Muscle of leg (tissue), 11 donors: ENCODE data around the gene PEX7. TPM values are rescaled to one million over a fixed set of nuclear protein-coding genes. Genes with fewer than 3 reads are reported as not detected.
"Not testable (repeated sequence)": the region's sequence is repeated elsewhere in the genome, so short reads cannot be mapped to it uniquely, and the experiment has no call there.

Experiments used
- DNase-seq: peaks from one replicate; pipeline ENCODE4 v3.0.0; 2013
- H3K27ac ChIP-seq: one replicate; pipeline ENCODE4 v1.5.1; 2013; ENCODE audit warnings: mild to moderate bottlenecking, low read length, control low read depth
- H3K27me3 ChIP-seq: one replicate; pipeline ENCODE4 v1.6.1; 2013; ENCODE audit warnings: low read length; ENCODE audit not compliant: control insufficient read depth, insufficient read depth
- H3K36me3 ChIP-seq: one replicate; pipeline ENCODE4 v1.6.1; 2013; ENCODE audit warnings: low read length; ENCODE audit not compliant: control insufficient read depth, insufficient read depth
- H3K4me1 ChIP-seq: one replicate; pipeline ENCODE4 v1.6.1; 2013; ENCODE audit warnings: low read length; ENCODE audit not compliant: control insufficient read depth, insufficient read depth
- H3K4me3 ChIP-seq: one replicate; pipeline ENCODE4 v1.5.1; 2013; ENCODE audit warnings: low read length, control low read depth
- H3K9me3 ChIP-seq: replicated peaks from 2 replicates; pipeline ENCODE4 v1.6.1; 2013; ENCODE audit warnings: low read depth, low read length; ENCODE audit not compliant: control insufficient read depth
- WGBS: methylation state at CpG from one replicate; pipeline ENCODE4 v1.1.5; 2013; ENCODE audit warnings: missing lambda C conversion rate; ENCODE audit not compliant: insufficient coverage; 5-methylcytosine and 5-hydroxymethylcytosine counted together
- polyA plus RNA-seq, 8 donors: library from polyadenylated mRNA; unstranded; fragments of 120-200 nt; gene quantifications; one replicate each; pipeline versions ENCODE4 v1.2.1 to v1.2.3, GENCODE V29; 2013; ENCODE audit warnings: inconsistent platforms in 1 of 8, low replicate concordance in 1 of 8; ENCODE audit not compliant: insufficient read length in 8 of 8, insufficient read depth in 1 of 8
- total RNA-seq: library from RNA; stranded (reverse); fragments of 120-200 nt; gene quantifications from one replicate; pipeline ENCODE4 v1.2.4, GENCODE V29; 2013

Gene PEX7
- total and polyA plus RNA-seq, 9 donors: 6.1 to 9.4 (median 8.1) TPM

- WGBS: no CpG with 5 or more reads among the region's 1 CpG
- Histone ChIP-seq H3K27me3 (no peaks in the 10 kb centered on the region), H3K4me1 (no peaks in the 10 kb centered on the region), H3K27ac (no peak overlapping the region), H3K9me3 (no peaks in the 10 kb centered on the region), H3K4me3 (no peak overlapping the region), H3K36me3 (no peaks in the 10 kb centered on the region)
- no peak for DNase-seq
Observed at GRCh38 chr6:136803608-136804007, 18.8 kb upstream of the PEX7 start.

GRCh38 chr6:136809091-136809860, 13.1 kb upstream of the PEX7 start:
- no peaks in the 10 kb centered on the region for H3K36me3 ChIP-seq
- no peaks in the 10 kb centered on the region for H3K9me3 ChIP-seq
- H3K27ac ChIP-seq: no peak overlapping the region
- H3K4me1 ChIP-seq: no peaks in the 10 kb centered on the region
- H3K27me3 ChIP-seq: no peaks in the 10 kb centered on the region
- DNase-seq: no peak
- no peak overlapping the region for H3K4me3 ChIP-seq
- WGBS: 87% methylated on average over 3 of the region's 7 CpGs

- Histone ChIP-seq H3K27ac (no peak overlapping the region), H3K36me3 (no peaks in the 10 kb centered on the region), H3K4me1 (no peaks in the 10 kb centered on the region), H3K27me3 (no peaks in the 10 kb centered on the region), H3K4me3 (no peak overlapping the region), H3K9me3 (no peaks in the 10 kb centered on the region)
- no peak for DNase-seq
Observed at GRCh38 chr6:136811272-136811671, 11.1 kb upstream of the PEX7 start.

GRCh38 chr6:136812174-136812573, 10.2 kb upstream of the PEX7 start:
- Histone ChIP-seq H3K4me1 (no peaks in the 10 kb centered on the region), H3K36me3 (no peaks in the 10 kb centered on the region), H3K4me3 (no peak overlapping the region), H3K27ac (no peak overlapping the region), H3K9me3 (no peaks in the 10 kb centered on the region), H3K27me3 (no peaks in the 10 kb centered on the region)
- WGBS: no CpG with 5 or more reads among the region's 2 CpGs
- no peak for DNase-seq

- H3K27me3 ChIP-seq, H3K9me3 ChIP-seq, DNase-seq, H3K27ac ChIP-seq, H3K36me3 ChIP-seq, H3K4me3 ChIP-seq, H3K4me1 ChIP-seq: not testable (repeated sequence)
- no CpG with 5 or more reads among the region's 1 CpG for WGBS
Observed at GRCh38 chr6:136815608-136816007, 6.8 kb upstream of the PEX7 start.

- H3K4me3 ChIP-seq: no peak overlapping the region
- H3K27me3 ChIP-seq: no peaks in the 10 kb centered on the region
- no peak overlapping the region for H3K27ac ChIP-seq
- 60% methylated on average over 1 of the region's 2 CpGs for WGBS
- no peak for DNase-seq
- H3K4me1 ChIP-seq: peaks cover 3% of the 10 kb centered on the region
- H3K36me3 ChIP-seq: no peaks in the 10 kb centered on the region
- H3K9me3 ChIP-seq: no peaks in the 10 kb centered on the region
Observed at GRCh38 chr6:136816656-136817055, 5.7 kb upstream of the PEX7 start.

- peak; percentile 20 for DNase-seq
- H3K4me3 ChIP-seq: no peak overlapping the region
- no peaks in the 10 kb centered on the region for H3K36me3 ChIP-seq
- H3K27me3 ChIP-seq: no peaks in the 10 kb centered on the region
- no peaks in the 10 kb centered on the region for H3K9me3 ChIP-seq
- WGBS: no CpG with 5 or more reads among the region's 2 CpGs
- H3K4me1 ChIP-seq: peaks cover 8% of the 10 kb centered on the region
- H3K27ac ChIP-seq: peak overlapping the region; percentile 29
Observed at GRCh38 chr6:136820561-136820960, 1.8 kb upstream of the PEX7 start.

- Histone ChIP-seq H3K27me3 (no peaks in the 10 kb centered on the region), H3K4me1 (peaks cover 8% of the 10 kb centered on the region), H3K4me3 (peak overlapping the region; percentile 77), H3K27ac (peak overlapping the region; percentile 71), H3K36me3 (peaks cover 7% of the 10 kb centered on the region), H3K9me3 (no peaks in the 10 kb centered on the region)
- DNase-seq: no peak
- 0% methylated on average over 11 of the region's 11 CpGs for WGBS
Observed at GRCh38 chr6:136822046-136822375, 381 bp upstream of the PEX7 start.

- WGBS: 47% methylated on average over 25 of the region's 31 CpGs
Observed at GRCh38 chr6:136823128-136823660, 802 bp downstream of the PEX7 start.

GRCh38 chr6:136826216-136826615, 3.8 kb downstream of the PEX7 start:
- DNase-seq: no peak
- Histone ChIP-seq H3K27me3 (no peaks in the 10 kb centered on the region), H3K36me3 (peaks cover 11% of the 10 kb centered on the region), H3K4me1 (peaks cover 5% of the 10 kb centered on the region), H3K27ac (no peak overlapping the region), H3K9me3 (no peaks in the 10 kb centered on the region), H3K4me3 (no peak overlapping the region)
- WGBS: 89% methylated on average over 4 of the region's 6 CpGs

More at GRCh38 chr6:136823128-136823660, 802 bp downstream of the PEX7 start:
- H3K27me3 ChIP-seq: no peaks in the 10 kb centered on the region
- H3K4me1 ChIP-seq: peaks cover 8% of the 10 kb centered on the region
- peaks cover 7% of the 10 kb centered on the region for H3K36me3 ChIP-seq
- peak overlapping the region; percentile 43 for H3K27ac ChIP-seq
- no peaks in the 10 kb centered on the region for H3K9me3 ChIP-seq
- no peak for DNase-seq
- peak overlapping the region; percentile 77 for H3K4me3 ChIP-seq
